K562 (cell line): Measurements from ENCODE around the gene REM2. TPM values are rescaled to one million over a fixed set of nuclear protein-coding genes. Genes with fewer than 3 reads are reported as not detected.

Source experiments
- ATAC-seq: fragments of 200-7000 bp; cut with Tn5 transposase; 3 replicates; pipeline ENCODE4 v1.9.1; 2020; ENCODE audit warnings: moderate library complexity
- BruUV-seq: library from RNA; stranded (reverse); fragments of 400-500 nt; replicated peaks from 2 replicates; lab custom pipeline; 2021; lab: Mats Ljungman, UMichigan
- CTCF ChIA-PET: fragments of 300-600 bp; formaldehyde crosslinking; extraction: SDS; loops from one replicate; lab custom pipeline; 2021; ENCODE audit warnings: low intra/inter-chr PET ratio; lab: Yijun Ruan, JAX
- POLR2A ChIA-PET: fragments of 300-600, 350-650 bp; sonication (Branson Sonifier 250); formaldehyde crosslinking; extraction: SDS; loops from one replicate; lab custom pipeline; 2021; ENCODE audit warnings: antibody characterized with exemption, inconsistent platforms; lab: Yijun Ruan, JAX
- DNase-seq, 4 experiments: peaks; one replicate each; pipeline versions ENCODE4 v3.0.0 to v3.0.0-alpha.2; 2011 to 2018; ENCODE audit warnings: low spot score in 3 of 4, mixed read lengths in 3 of 4; ENCODE audit errors: extremely low read depth in 1 of 4
- FAIRE-seq: peaks from 2 replicates; lab custom pipeline; 2011; peaks lifted over from hg19 to GRCh38; lab: Jason Lieb, UNC
- H2AFZ ChIP-seq: 2 replicates; pipeline ENCODE4 v1.6.0; 2011; ENCODE audit warnings: low read depth, low read length, control low read depth, inconsistent platforms
- H3K27ac ChIP-seq: fragments of 200-600 bp; 3 replicates; pipeline ENCODE4 v1.8.0; 2011; ENCODE audit warnings: low read depth, mild to moderate bottlenecking, control low read depth, inconsistent platforms, low read length, moderate library complexity, mixed read lengths; ENCODE audit errors: extremely low read depth
- H3K27me3 ChIP-seq, 2 experiments: fragments of 300-600 bp in 1 of 2; 2 replicates in 1 of 2; 3 replicates in 1 of 2; pipeline versions ENCODE4 v1.6.0 to v1.8.0; 2011; ENCODE audit warnings: inconsistent platforms in 2 of 2, low read length in 2 of 2, mild to moderate bottlenecking in 1 of 2, mixed read lengths in 1 of 2, moderate library complexity in 1 of 2; ENCODE audit not compliant: control insufficient read depth in 2 of 2, insufficient read depth in 2 of 2
- H3K36me3 ChIP-seq: fragments of 300-600 bp; 3 replicates; pipeline ENCODE4 v1.8.0; 2011; ENCODE audit warnings: mild to moderate bottlenecking, low read length, inconsistent platforms; ENCODE audit not compliant: control insufficient read depth, insufficient read depth
- H3K4me1 ChIP-seq, 2 experiments: fragments of 200-600 bp in 1 of 2; replicated peaks in 1 of 2; 2 replicates in 1 of 2; 3 replicates in 1 of 2; pipeline versions ENCODE4 v1.5.1 to v1.8.0; 2011; ENCODE audit warnings: inconsistent platforms in 2 of 2, low read length in 2 of 2, mild to moderate bottlenecking in 1 of 2, mixed read lengths in 1 of 2, moderate library complexity in 1 of 2; ENCODE audit not compliant: control insufficient read depth in 2 of 2, insufficient read depth in 2 of 2
- H3K4me2 ChIP-seq: 2 replicates; pipeline ENCODE4 v1.6.1; 2011; ENCODE audit warnings: low read length, control low read depth, inconsistent platforms, mixed read lengths; ENCODE audit not compliant: insufficient read depth
- H3K4me3 ChIP-seq: fragments of 200-600 bp; sonication (generic), shearing (Covaris generic); 2 replicates; pipeline ENCODE4 v1.5.1; 2016; ENCODE audit warnings: control low read depth, inconsistent platforms
- H3K79me2 ChIP-seq: fragments of 200-600 bp; 3 replicates; pipeline ENCODE4 v1.8.0; 2011; ENCODE audit warnings: low read length, inconsistent platforms; ENCODE audit not compliant: control insufficient read depth, insufficient read depth
- H3K9ac ChIP-seq, 2 experiments: 2 replicates each; pipeline versions ENCODE4 v1.6.0 to v1.6.1; 2011; ENCODE audit warnings: low read depth in 2 of 2, low read length in 2 of 2, control low read depth in 1 of 2, inconsistent platforms in 1 of 2, mild to moderate bottlenecking in 1 of 2, mixed read lengths in 1 of 2; ENCODE audit not compliant: insufficient read depth in 1 of 2
- H3K9me1 ChIP-seq: one replicate; pipeline ENCODE4 v1.6.0; 2011; ENCODE audit warnings: inconsistent platforms, mild to moderate bottlenecking, low read length, moderate library complexity; ENCODE audit not compliant: control insufficient read depth, insufficient read depth
- H3K9me3 ChIP-seq: replicated peaks from 2 replicates; pipeline ENCODE4 v1.5.1; 2011; ENCODE audit warnings: low read depth, low read length, inconsistent platforms; ENCODE audit not compliant: control insufficient read depth, insufficient read depth
- H4K20me1 ChIP-seq: replicated peaks from 2 replicates; pipeline ENCODE4 v1.6.1; 2011; ENCODE audit warnings: low read length, inconsistent platforms, mixed read lengths; ENCODE audit not compliant: control insufficient read depth, insufficient read depth
- DPF2 ChIP-seq: fragments of 450-650 bp; IDR thresholded peaks from 2 replicates; pipeline ENCODE4 v1.6.1; 2016
- E2F1 ChIP-seq: sonication (generic); formaldehyde crosslinking; IDR thresholded peaks from 2 replicates; pipeline ENCODE4 v1.8.1; 2023; ENCODE audit warnings: mild to moderate bottlenecking, missing genetic modification reagents, moderate library complexity
- EGR1 ChIP-seq: fragments of 450-650 bp; conservative IDR thresholded peaks from 2 replicates; pipeline ENCODE4 v1.6.1; 2017; ENCODE audit warnings: mild to moderate bottlenecking
- GABPB1 ChIP-seq: sonication (generic); formaldehyde crosslinking; IDR thresholded peaks from 2 replicates; pipeline ENCODE4 v1.8.0; 2022; ENCODE audit warnings: mild to moderate bottlenecking, missing genetic modification reagents
- GTF2B ChIP-seq: IDR thresholded peaks from 2 replicates; pipeline ENCODE4 v1.6.1; 2011; ENCODE audit not compliant: insufficient read length; ENCODE audit errors: extremely low read depth
- POLR2AphosphoS5 ChIP-seq: IDR thresholded peaks from 2 replicates; pipeline ENCODE4 v1.6.1; 2011; ENCODE audit warnings: mild to moderate bottlenecking, low read depth, low read length, moderate library complexity; ENCODE audit not compliant: control insufficient read depth, insufficient read depth
- RCOR1 ChIP-seq, 2 experiments: IDR thresholded peaks; 2 replicates each; pipeline ENCODE4 v1.6.1; 2012; ENCODE audit warnings: low read depth in 2 of 2, low read length in 2 of 2, borderline replicate concordance in 1 of 2, improper control_type of control experiment in 1 of 2
- SIN3A ChIP-seq, 2 experiments: fragments of 150-350 bp in 1 of 2; IDR thresholded peaks; 2 replicates each; pipeline ENCODE4 v1.6.1; 2011 to 2016; ENCODE audit warnings: borderline replicate concordance in 2 of 2, low read depth in 2 of 2, low read length in 2 of 2, mild to moderate bottlenecking in 2 of 2, moderate library complexity in 2 of 2; ENCODE audit not compliant: control insufficient read depth in 1 of 2
- SNIP1 ChIP-seq: fragments of 450-650 bp; IDR thresholded peaks from 2 replicates; pipeline ENCODE4 v1.7.1; 2017; ENCODE audit warnings: low read depth, mild to moderate bottlenecking
- TFAP4 ChIP-seq: sonication (generic); formaldehyde crosslinking; IDR thresholded peaks from 2 replicates; pipeline ENCODE4 v1.8.0; 2022; ENCODE audit warnings: missing genetic modification reagents, mild to moderate bottlenecking, moderate library complexity, borderline replicate concordance
- ZNF507 ChIP-seq: conservative IDR thresholded peaks from 2 replicates; pipeline ENCODE4 v1.6.1; 2017; ENCODE audit warnings: missing genetic modification characterization, missing compliant biosample characterization
- ZNF707 ChIP-seq: fragments of 250-450 bp; sonication (Bioruptor Pico); conservative IDR thresholded peaks from 2 replicates; pipeline ENCODE4 v1.8.0; 2022; ENCODE audit warnings: inconsistent platforms, mild to moderate bottlenecking, moderate library complexity
- WGBS: fragments of 100-300 bp; shearing (Covaris generic); methylation state at CpG from one replicate; pipeline ENCODE4 v1.1.6; 2016; ENCODE audit warnings: low coverage, mixed read lengths; ENCODE audit not compliant: insufficient coverage; ENCODE audit errors: missing lambda C conversion rate; 5-methylcytosine and 5-hydroxymethylcytosine counted together
- in situ Hi-C: fragments of 300-500 bp; cut with MboI; formaldehyde crosslinking; loops from 4 replicates; pipeline ENCODE4 v1.15.0; 2018; ENCODE audit warnings: inconsistent platforms, mixed read lengths
- intact Hi-C: fragments of 100-400 bp; cut with micrococcal nuclease; formaldehyde crosslinking; loops from 2 replicates; pipeline ENCODE4 v1.14.2; 2022
- polyA plus RNA-seq, 8 experiments: library from polyadenylated mRNA; depleted of rRNA in 4 of 8; stranded (reverse) in 5 of 8; unstranded in 3 of 8; fragments of >200 nt; fragmentation: Nextera tagmentation in 2 of 8; fragmentation: Illumina TruSeq in 1 of 8; extraction: Ambion mirVana in 2 of 8; extraction: Trizol in 1 of 8; gene quantifications; 2 replicates each; pipeline versions ENCODE4 v1.2.1 to v1.2.3, GENCODE V29; 2011 to 2014; ENCODE audit warnings: inconsistent platforms in 1 of 8, missing spikeins in 1 of 8
- total RNA-seq, 7 experiments: library from RNA; depleted of rRNA in 6 of 7; stranded (reverse); fragments of >200 nt in 6 of 7; fragmentation: Illumina TruSeq in 2 of 7; extraction: Trizol in 2 of 7; gene quantifications; 2 replicates each; pipeline versions ENCODE4 v1.2.1 to v1.2.3, GENCODE V29; 2011 to 2021; ENCODE audit warnings: low replicate concordance in 1 of 7

Gene REM2
- total and polyA plus RNA-seq, 9 of the 15 experiments (the other 6 are each of a cell fraction or from before 2014, with no cell fraction given): 0.18 to 1.0 (median 0.38) TPM

- TF ChIP-seq SIN3A (IDR thresholded peaks at IDR 0.05; ENCODE audit: borderline replicate concordance in 2 of 2, control insufficient read depth in 1 of 2, low read depth in 2 of 2, low read length in 2 of 2): peak; percentile 12 to 24; a peak in 1 of 4 replicates
- no peak for TF ChIP-seq POLR2AphosphoS5
- 0 out of 2 replicates have a peak, but pooled peaks have one; percentile 53 for TF ChIP-seq DPF2
- TF ChIP-seq RCOR1 (IDR thresholded peaks at IDR 0.05; ENCODE audit: borderline replicate concordance in 1 of 2, low read depth in 2 of 2, low read length in 2 of 2): peak in 1 of 2 experiments; percentile 50; a peak in 1 of 4 replicates
- TF ChIP-seq SNIP1: 0 out of 2 replicates have a peak, but pooled peaks have one; percentile 8
- no peak for TF ChIP-seq ZNF507 (tag)
- TF ChIP-seq GABPB1: peak; percentile 2; the same call in 1 of the 2 replicates
- no peak for TF ChIP-seq ZNF707 (CRISPR knock-in tag)
- no peak for TF ChIP-seq GTF2B
These were observed 4.4 kb downstream of the REM2 start (continued) for GRCh38 chr14:22887260-22887989.

GRCh38 chr14:22887990-22888378 is 5.0 kb downstream of the REM2 start:
- DNase-seq (peak in 1 of 4 experiments; percentile 32), FAIRE-seq (peak; percentile 6), ATAC-seq (no peak)
- Histone ChIP-seq H3K9me1 (peaks cover 3% of the 10 kb centered on the region), H3K36me3 (no peaks in the 10 kb centered on the region), H3K4me3 (peak overlapping the region; percentile 63), H3K27me3 (no peaks in the 10 kb centered on the region), H3K79me2 (peaks cover 14% of the 10 kb centered on the region), H2AFZ (peak overlapping the region; percentile 96; the same call in 1 of the 2 replicates), H4K20me1 (no peaks in the 10 kb centered on the region), H3K4me1 (peaks cover 29 to 43% of the 10 kb centered on the region in 2 experiments), H3K27ac (peak overlapping the region; percentile 81), H3K9me3 (no peaks in the 10 kb centered on the region), H3K9ac (peak overlapping the region; percentile 80 to 90), H3K4me2 (peak overlapping the region; percentile 87)
- ChIA-PET POLR2A (interaction anchor here (0.7 to 1.5 kb wide), 5 partner anchors 12 to 393 kb away, joined by 3 to 7 read pairs (median 6); partner anchors contain the start of genes MRPL52 and RBM23), CTCF (no interaction called here)
- BruUV-seq: no TSS peak
- 20% methylated on average over 5 of the region's 5 CpGs for WGBS
- in situ Hi-C loops: no loop called here
- intact Hi-C loops: loop anchor here (1.0 kb wide), 1 partner anchor 17 kb away; the partner anchor contains the start of gene LRP10
- TF ChIP-seq TFAP4 (CRISPR knock-in tag) (peak; percentile 39; the same call in 1 of the 2 replicates), EGR1 (peak; percentile 81), E2F1 (no peak)
